Endothelial cell (in vitro differentiated cells): ENCODE results near the gene ANKRD28. TPM values are rescaled to one million over a fixed set of nuclear protein-coding genes. Genes with fewer than 3 reads are reported as not detected.
A peak's percentile ranks its signal among the peaks of the same experiment; 100 is the strongest.

Experiments
- DNase-seq: peaks from one replicate; pipeline ENCODE4 v3.0.0; 2021; ENCODE audit warnings: low spot score
- H3K27ac Mint-ChIP-seq: one replicate; pipeline ENCODE4 v1.8.0; 2021; ENCODE audit warnings: mixed read lengths, inconsistent platforms; ENCODE audit not compliant: unreplicated experiment
- H3K27me3 Mint-ChIP-seq: one replicate; pipeline ENCODE4 v1.8.0; 2021; ENCODE audit warnings: mild to moderate bottlenecking, moderate library complexity, mixed read lengths, inconsistent platforms; ENCODE audit not compliant: unreplicated experiment
- H3K36me3 Mint-ChIP-seq: one replicate; pipeline ENCODE4 v1.8.0; 2021; ENCODE audit warnings: mild to moderate bottlenecking, low read depth, mixed read lengths, inconsistent platforms; ENCODE audit not compliant: unreplicated experiment
- H3K4me1 Mint-ChIP-seq: one replicate; pipeline ENCODE4 v1.8.0; 2021; ENCODE audit warnings: mild to moderate bottlenecking, mixed read lengths, inconsistent platforms; ENCODE audit not compliant: unreplicated experiment
- H3K4me3 Mint-ChIP-seq: one replicate; pipeline ENCODE4 v1.8.0; 2021; ENCODE audit warnings: mild to moderate bottlenecking, mixed read lengths, inconsistent platforms; ENCODE audit not compliant: unreplicated experiment
- H3K9me3 Mint-ChIP-seq: one replicate; pipeline ENCODE4 v1.8.0; 2021; ENCODE audit warnings: mixed read lengths, inconsistent platforms; ENCODE audit not compliant: unreplicated experiment
- total RNA-seq: library from RNA; stranded (reverse); fragmentation: NEBNext Ultra II Directional; extraction: Animal tissue kit (Norgen Biotek cat#: 25700); gene quantifications from one replicate; pipeline ENCODE4 v1.2.1, GENCODE V29; 2021; ENCODE audit not compliant: unreplicated experiment
- TF ChIP-seq, protein P1 (sequence below): fragments of 200-600 bp; sonication (generic); IDR thresholded peaks from one replicate; pipeline ENCODE4 v1.5.0; 2021; ENCODE audit warnings: antibody characterized with exemption; ENCODE audit not compliant: unreplicated experiment

Gene ANKRD28
- total RNA-seq, 1 donor from 2014 or later, result 22.6 TPM

DNA sequence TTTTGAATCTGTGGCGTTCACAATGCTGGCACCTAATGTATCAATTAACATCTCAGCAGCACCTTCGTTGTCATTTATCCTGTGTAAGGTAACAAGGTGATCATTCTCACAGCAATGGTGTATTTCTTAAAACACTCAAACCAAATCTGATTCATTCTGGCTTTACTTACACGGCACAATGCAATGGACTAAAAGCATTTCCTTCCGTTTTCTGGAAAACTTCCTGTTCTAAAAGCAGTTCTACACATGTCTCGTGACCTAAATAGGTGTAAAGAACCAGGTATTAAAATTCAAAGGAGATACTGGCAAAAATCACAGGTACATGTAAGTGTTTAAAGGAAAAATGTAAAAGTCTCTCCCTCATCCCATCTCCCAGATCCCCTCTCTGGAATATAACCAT is 118.5 kb downstream of the ANKRD28 start:
- Mint-ChIP-seq H3K27ac (peak overlapping the region; percentile 49), H3K36me3 (no peaks in the 10 kb centered on the region), H3K4me1 (peaks cover 6% of the 10 kb centered on the region), H3K9me3 (no peaks in the 10 kb centered on the region), H3K27me3 (no peaks in the 10 kb centered on the region), H3K4me3 (no peak overlapping the region)
- no peak for DNase-seq
- TF ChIP-seq, protein P1, sequence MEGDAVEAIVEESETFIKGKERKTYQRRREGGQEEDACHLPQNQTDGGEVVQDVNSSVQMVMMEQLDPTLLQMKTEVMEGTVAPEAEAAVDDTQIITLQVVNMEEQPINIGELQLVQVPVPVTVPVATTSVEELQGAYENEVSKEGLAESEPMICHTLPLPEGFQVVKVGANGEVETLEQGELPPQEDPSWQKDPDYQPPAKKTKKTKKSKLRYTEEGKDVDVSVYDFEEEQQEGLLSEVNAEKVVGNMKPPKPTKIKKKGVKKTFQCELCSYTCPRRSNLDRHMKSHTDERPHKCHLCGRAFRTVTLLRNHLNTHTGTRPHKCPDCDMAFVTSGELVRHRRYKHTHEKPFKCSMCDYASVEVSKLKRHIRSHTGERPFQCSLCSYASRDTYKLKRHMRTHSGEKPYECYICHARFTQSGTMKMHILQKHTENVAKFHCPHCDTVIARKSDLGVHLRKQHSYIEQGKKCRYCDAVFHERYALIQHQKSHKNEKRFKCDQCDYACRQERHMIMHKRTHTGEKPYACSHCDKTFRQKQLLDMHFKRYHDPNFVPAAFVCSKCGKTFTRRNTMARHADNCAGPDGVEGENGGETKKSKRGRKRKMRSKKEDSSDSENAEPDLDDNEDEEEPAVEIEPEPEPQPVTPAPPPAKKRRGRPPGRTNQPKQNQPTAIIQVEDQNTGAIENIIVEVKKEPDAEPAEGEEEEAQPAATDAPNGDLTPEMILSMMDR, result no peak

DNA sequence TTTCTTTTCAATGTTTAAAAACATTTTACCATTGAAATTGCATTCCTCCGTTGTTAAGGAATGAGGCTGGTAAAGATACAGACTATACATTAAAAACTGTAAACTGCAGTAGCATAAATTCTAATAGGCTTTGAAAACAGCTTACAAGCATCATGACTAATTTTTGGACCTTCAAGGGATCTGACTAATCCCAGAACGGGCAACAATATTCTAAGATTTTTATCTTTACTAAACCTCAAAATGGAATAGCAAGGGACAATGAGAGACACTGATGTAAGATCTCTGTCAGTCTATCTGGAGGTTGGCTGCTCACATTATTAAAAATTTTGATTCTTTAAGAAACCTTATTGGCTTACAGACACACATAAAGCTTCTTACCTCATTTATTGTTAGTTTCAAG is 121.5 kb downstream of the ANKRD28 start:
- H3K27ac Mint-ChIP-seq, result no peak overlapping the region
- no peaks in the 10 kb centered on the region for H3K36me3 Mint-ChIP-seq
- no peak overlapping the region for H3K4me3 Mint-ChIP-seq
- H3K4me1 Mint-ChIP-seq, result peaks cover 6% of the 10 kb centered on the region
- H3K27me3 Mint-ChIP-seq, result no peaks in the 10 kb centered on the region
- DNase-seq, result no peak
- TF ChIP-seq, protein P1, result no peak
- no peaks in the 10 kb centered on the region for H3K9me3 Mint-ChIP-seq

DNA sequence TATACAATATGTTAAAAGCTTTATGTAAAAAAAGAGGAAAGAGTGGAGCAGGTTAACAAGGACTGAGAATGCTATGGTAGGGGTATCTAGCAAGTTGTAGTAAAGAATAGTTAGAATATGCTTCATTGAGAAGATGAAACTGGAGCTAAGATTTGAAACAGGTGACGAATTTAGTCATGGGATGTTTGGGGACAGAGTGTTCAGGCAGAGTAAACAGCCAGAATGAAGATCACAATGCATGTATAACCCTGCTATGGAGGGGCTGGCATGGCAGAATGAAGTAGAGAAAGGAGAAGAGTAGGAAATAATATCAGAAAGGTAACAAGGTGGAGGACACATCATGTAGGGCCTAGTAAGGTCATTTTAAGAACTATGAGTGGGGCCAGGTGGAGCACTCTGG is 124.2 kb downstream of the ANKRD28 start:
- Mint-ChIP-seq H3K4me3 (no peak overlapping the region), H3K27ac (no peak overlapping the region), H3K36me3 (no peaks in the 10 kb centered on the region), H3K9me3 (no peaks in the 10 kb centered on the region), H3K4me1 (no peaks in the 10 kb centered on the region), H3K27me3 (no peaks in the 10 kb centered on the region)
- no peak for DNase-seq
- TF ChIP-seq, protein P1, result no peak

DNA sequence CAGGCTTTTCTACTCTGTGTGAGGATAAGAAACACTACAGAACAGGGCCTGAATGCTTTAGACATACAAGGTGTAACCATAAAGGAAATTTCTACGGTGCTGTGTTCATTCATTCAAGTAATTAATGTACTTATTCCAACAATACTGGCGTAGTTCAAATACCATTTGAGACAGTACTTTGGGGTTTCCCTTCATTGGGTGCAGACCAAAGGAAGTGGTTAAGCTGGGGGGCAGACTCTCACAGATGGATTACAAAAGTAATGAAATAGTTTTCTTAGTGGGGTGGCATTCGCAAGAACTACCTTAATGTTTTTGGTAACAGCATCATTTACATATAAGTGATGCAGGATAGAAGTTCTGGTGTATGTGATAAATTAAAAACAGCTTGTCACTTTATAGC is 130.3 kb downstream of the ANKRD28 start:
- Mint-ChIP-seq H3K4me1 (no peaks in the 10 kb centered on the region), H3K27me3 (no peaks in the 10 kb centered on the region), H3K9me3 (no peaks in the 10 kb centered on the region), H3K4me3 (no peak overlapping the region), H3K36me3 (peaks cover 4% of the 10 kb centered on the region), H3K27ac (no peak overlapping the region)
- DNase-seq, result no peak
- TF ChIP-seq, protein P1, result no peak

DNA sequence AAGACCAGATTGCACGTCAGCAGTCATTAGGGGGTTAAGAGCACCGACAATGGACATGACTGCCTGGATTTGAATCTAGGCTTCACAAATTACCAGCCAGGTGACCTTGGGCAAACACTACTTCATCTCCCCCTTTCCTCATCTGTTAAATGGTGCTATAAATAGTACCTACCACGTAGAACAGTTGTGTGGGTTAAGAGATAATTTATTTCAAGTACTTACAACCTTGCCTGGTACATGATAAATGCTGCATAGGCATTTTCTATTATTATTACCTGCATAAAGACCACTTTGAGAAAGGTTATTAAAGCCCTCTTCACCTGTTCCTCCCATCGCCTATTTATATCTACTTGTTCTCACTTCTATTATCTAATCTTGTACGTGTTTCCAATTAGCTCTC is 131.5 kb downstream of the ANKRD28 start:
- Mint-ChIP-seq H3K27me3 (no peaks in the 10 kb centered on the region), H3K36me3 (peaks cover 4% of the 10 kb centered on the region), H3K9me3 (no peaks in the 10 kb centered on the region), H3K27ac (no peak overlapping the region), H3K4me3 (no peak overlapping the region), H3K4me1 (no peaks in the 10 kb centered on the region)
- no peak for DNase-seq
- TF ChIP-seq, protein P1, result no peak
